ENCODE results near the gene SH3PXD2B.
"Not testable (repeated sequence)": the region's sequence is repeated elsewhere in the genome, so short reads cannot be mapped to it uniquely, and the experiment has no call there.

The SH3PXD2B gene

DNA sequence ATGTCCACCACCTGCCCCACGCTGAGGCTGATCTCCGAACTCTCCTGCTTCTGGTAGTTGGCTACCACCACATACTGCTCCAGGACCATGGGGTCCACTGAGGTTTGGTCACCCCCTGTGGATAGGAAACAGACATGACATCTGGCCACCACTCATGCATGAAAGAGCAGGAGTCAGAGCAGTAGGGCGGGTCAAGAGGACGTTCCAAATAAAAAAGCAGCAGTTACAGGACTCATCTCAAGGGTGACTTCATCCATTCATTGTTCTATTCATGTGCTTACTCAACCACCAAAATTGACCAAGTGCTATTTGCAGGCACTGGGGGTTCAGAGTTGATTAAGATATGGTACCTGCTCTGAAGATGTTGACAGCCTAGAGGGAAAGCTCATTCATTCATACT, 91.6 kb downstream of the SH3PXD2B start:
- no peak for DNase-seq

DNA sequence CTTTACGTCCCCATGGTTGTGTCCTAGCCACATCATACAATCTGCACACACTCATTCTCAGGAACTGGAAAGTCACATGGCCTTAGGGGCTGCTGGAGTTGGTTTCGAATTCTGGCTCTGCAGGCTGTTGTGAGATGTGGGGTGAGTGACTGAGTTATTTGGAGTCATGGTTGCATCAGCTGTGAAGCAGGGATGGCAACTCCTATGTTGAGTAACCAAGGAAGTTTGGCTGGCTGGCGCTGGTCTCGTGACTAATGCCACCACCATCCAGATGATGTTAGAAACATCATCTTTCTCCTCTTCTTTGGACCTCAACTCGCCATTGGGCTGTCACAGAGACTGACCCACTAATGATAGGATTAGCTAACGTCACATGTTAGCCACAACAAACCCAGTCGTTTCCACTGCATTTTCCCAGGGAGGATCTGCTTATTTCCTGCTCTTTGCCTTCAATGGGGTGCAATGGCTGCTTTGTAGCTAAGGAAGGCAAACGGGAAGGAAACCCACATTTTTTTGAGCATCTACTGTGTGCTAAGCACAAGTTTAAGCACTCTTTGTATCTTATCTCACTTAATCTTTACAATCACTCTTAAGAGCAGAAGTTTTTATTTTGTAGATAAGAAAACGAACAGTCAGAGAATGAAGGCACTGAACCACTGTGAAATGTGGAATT, 92.6 kb downstream of the SH3PXD2B start:
- DNase-seq: no peak

DNA sequence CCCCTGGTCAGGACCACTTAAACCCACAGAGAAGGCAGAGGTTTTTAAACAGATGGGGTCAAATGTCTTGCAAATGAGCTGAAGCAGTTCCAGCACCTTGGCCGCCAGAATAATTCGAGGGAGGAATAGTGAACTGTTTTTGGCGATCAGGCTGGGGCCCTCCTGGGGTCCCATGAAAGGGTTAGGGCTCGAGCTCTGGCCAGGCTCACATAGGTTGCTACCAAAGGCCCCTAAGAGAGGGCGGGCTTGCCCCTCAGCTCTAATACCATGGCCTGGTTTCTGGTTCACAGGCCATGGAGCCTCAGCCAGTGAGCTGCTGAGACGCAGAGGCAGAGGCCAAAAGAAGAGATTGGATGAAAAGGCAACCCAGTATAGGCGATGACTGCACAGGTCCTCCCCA, 96.0 kb downstream of the SH3PXD2B start:
- no peak for DNase-seq

DNA sequence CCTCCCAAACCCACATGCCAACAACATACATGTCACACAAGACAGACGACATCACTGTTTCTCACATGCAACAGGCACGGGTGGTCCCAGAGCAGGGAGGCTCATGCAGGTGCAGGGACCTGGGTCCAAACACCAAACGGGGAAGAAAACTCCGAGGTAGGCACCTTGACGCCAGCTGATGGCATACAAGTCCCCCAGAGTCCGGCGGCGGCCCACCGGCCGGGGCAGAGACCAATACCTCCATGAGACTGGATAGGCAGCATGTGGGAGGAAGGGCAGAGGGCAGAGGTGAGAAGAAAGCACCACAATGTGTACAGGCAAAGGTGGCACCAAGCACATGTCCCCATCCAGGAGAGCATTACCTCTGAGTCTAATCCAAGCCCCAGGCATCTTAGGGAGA, 97.8 kb downstream of the SH3PXD2B start:
- no peak for DNase-seq

DNA sequence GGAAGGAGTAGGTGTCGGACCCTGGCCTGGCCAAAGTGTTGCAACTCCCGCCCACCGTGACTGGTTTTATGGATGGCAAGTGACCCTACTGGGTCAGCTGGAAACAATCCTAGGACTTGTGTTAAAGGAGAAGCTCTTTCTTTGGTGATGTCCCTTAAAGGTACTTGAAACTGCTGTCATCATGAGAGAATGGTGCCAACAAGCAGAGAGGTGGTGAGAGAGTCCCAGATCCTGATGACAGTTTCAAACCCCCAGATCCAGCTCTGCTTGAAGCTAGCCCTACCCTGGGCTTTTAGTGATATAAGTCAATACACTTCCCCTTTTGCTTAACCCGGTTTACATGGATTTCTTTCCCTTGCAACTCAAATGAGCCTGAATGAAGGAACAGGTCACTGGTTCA, 98.3 kb downstream of the SH3PXD2B start:
- no peak for DNase-seq

DNA sequence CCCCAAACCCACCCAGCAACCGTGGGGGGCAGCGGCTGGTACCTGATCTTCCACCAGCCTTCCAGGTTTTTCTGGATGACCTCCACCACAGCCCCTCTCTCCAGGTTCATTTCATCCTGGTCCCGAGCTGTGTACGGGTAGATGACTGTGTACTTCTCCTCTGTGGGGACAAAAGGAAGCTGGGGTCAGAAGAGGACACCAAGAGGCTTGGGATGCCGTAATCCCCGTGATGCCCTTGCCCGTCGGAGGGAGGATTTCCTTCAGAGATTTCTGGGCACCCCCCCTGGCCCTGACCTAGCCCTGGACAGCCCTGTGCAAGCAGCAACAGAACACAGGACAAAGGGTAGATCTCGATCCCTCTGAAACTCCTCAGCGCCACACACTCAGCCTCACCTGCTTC, 100.5 kb downstream of the SH3PXD2B start:
- DNase-seq: no peak

DNA sequence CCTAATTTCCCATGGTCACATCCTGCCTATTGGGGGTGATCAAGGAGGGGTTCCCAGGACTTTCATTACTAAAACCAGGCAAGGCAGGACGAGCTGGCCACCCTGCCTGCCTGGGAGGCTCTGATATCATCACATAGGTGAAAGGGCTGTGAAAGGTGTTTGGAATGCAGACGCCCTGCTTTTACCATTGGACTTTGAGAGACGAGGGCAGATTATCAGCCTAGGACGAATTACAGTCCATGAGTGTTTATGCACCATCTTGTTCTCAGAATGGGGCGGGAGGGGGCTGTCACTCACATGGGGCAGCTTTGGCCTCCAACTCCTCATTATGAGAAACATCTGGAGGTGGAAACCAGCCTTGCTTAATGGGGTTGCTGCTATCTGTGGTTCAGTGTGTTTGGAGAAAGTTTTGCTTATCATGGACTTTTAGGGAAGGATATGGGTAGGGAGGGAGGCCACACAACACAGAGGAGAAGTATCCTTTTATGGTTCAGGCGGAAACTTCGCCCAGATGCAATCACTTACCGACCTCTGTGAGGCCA, 101.0 kb downstream of the SH3PXD2B start:
- DNase-seq: no peak

DNA sequence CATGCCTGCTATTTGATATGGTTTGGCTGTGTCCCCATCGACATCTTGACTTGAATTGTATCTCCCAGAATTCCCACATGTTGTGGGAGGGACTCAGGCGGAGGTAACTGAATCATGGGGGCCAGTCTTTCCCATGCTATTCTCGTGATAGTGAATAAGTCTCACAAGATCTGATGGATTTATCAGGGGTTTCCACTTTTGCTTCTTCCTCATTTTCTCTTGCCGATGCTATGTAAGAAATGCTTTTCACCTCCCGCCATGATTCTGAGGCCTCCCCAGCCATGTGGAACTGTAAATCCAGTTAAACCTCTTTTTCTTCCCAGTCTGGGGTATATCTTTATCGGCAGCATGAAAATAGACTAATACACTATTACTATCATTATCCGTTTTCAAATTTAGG, 101.8 kb downstream of the SH3PXD2B start:
- not testable (repeated sequence) for DNase-seq

DNA sequence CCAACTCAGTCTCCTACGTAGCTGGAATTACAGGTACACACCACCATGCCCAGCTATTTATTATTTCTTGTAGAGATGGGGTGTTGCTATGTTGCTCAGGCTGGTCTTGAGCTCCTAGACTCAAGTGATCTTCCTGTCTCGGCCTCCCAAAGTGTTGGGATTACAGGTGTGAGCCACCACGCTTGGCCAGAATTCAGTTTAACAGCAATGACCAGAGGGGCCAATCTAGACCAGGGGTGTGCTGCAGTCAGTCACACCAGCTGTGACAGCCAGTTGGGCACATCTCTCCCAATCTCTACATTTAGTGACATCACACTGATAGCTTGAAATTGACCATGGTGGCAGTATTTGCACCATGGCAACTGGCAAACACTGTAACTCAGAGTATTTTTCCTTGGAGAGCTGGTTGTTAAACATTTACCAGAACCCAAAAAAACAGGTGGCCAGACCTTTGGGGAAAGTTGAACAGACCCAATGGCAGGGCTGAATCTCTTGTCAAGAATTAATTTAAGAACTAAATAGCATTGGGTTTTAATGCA, 103.0 kb downstream of the SH3PXD2B start:
- no peak for DNase-seq

DNA sequence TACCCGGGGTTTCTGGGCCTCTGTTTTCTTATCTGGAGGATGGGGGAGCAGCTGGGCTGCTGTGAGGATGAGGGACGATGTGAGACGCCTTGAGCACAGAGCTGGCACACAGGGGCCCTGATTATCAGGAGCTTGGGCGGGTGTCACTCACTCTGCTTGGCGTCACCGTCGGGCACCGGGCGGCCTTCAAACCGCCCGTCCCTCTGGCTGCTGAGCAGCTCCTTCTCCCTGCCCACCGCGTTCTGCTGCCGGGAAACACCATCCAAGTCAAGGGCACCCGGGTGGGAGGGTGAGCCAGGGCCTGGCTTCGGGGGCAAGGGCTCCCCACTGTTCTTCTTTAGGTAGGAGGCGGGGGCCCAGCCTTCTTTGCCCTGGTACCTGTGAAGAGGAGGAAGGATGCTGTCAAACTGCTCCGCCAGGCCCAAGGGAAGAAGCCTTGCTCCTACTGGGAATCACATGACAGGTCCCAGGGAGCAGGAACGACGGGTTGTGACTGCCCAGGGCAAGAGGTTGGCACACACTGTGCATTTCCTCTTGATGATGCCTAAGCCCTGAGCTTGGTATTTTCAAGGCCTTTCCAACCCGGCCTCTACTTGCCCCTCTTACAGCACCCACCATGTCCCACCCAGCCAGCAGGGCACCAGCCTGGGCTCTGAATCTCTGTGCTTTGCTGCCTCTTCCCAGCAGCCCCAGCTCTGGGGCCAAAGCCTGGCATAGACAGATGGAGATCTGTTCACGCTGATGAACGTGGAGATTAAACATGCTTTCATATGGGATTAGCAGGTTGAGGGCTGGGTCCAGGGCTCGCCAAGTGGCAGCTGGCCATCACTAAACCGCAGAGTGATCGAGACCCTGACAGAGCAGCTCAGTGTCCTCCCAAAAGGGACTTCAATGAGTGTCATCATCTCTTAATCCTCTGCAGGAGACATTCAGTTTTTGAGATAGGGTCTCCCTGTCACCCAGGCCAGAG, 103.8 kb downstream of the SH3PXD2B start:
- DNase-seq: no peak

DNA sequence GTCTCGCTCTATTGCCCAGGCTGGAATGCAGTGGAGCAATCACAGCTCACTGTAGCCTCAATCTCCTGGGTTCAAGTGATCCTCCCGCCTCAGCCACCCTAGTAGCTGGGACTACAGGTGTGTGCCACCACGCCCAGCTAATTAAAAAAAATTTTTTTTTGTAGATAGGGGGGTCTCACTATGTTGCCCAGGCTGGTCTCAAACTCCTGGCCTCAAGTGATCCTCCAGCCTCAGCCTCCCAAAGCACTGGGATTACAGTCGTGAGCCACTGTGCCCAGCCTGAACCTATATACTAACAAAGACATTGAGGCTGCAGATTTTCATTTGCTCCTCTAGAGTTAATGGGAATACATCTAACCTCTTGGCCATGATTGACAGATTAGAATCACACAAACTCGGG, 105.6 kb downstream of the SH3PXD2B start:
- not testable (repeated sequence) for DNase-seq

DNA sequence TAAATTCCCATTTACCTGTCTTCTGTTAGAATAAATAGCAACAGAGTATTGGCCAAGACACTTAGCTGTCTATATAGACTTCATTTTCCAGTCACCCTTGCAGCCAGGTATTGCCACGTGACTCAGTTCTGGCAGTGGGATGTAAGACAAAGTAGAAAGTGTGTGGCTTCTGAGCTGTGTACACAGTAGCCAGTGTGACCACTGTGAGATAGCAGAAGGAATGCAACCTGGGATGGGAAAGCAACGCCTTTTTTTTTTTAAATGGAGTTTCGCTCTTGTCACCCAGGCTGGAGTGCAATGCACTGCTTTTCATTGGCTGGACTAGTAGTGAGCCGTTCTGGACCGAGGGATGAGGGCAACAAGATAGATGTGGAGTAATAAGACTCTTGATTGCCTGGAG, 106.2 kb downstream of the SH3PXD2B start:
- DNase-seq: no peak

DNA sequence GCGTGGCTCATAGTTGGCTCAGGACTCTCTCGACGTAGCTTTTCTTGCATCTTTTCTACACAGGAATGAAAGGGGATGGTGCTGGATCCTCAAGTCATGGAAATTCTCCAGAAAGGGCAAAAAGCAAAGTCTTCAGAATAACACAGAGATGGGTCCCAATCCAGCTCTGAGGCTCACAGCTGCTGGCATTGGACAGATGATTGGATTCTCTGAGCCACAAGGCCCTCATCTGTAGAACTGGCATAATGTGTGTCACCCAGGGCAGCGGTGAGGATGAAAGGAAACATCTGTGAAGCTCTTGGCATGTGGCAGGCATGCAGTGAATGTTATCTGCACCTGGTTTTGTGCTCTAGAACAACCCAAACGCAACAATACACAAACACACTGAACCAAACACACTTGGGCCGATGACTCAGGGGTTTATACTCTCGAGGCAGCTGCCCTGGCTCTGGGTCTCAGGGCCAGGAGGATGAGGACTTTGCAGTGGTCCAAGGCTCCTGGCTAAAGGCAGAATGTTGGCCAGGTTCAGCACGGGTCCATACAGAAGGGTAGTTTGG, 106.8 kb downstream of the SH3PXD2B start:
- no peak for DNase-seq

DNA sequence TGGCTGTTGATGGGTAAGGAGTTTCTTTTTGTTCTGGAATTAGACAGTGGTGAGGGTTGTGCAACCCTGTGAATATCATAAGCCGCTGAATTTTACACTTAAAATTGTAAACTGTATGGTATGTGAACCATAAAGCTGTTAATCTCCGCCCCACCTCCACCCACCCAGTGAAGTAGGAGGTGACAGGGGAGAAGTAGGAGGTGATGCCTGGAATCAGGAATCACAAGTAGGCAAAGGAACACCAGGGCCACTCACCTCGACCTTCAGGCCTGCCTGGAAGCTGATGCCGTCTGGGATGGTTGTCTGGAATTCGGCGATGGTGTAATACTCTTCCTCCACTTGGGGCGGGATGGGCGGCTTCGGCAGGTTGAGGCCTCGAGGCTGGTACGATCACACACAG, 108.4 kb downstream of the SH3PXD2B start:
- no peak for DNase-seq

DNA sequence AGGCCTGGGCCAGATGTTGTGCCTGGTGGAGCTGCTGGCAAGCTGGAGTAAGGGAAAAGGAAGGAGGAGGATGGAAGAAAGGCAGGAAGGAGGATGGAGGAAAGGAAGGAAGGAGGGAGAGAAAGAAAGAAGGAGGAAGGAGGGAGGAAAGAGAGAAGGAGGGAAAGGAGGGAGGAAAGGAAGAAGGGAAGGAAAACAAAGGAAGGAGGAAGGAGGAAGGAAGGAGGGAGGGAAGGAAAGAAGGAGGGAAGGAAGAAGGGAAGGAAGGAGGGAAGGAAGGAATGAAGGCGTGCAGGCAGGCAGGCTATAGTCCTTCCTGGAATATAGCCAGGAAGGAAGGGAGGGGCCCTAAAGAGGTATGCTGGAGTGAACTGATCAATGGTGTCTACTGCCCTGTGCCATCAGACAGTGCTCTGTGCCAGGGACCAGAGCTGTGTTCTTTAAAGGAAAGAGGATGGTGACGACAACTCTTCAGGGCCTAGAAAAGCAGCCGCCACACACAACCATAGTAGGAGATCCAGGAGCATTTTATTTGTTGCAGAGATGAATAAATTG, 109.4 kb downstream of the SH3PXD2B start:
- no peak for DNase-seq

DNA sequence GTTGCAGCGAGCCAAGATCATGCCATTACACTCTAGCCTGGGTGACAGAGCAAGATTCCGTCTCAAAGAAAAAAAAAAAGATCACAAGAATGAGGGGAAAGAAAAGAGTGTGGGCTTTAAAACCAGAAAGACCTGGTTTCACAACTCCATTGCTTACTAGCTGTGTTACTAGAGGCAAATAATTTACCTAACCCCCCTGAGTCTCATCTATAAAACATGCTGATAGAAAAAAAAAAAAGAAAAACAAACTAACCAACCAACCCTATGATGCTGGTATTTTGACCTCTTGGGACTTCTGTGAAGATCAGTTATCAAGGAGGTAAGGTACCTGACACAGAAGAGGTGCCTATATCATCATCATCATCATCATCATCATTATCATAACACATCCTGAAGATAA, 110.6 kb downstream of the SH3PXD2B start:
- no peak for DNase-seq

DNA sequence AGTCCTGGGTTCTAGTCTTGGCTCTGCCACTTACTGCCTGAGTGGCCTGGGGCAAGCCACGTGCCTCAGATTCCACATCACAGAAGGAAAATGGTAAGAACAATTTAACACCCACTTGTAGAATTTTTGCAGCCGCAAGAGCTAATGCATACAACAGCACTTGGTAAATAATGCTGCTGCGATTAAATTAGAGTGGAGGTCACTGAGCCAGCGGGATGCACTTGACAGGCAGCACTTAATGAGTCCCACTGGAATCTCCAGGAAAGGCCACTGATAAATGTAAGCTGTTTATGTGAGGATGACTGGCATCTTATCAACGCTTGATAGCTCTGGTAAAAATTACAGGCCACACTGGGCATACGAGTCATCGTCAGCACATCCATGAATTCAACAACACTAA, 111.4 kb downstream of the SH3PXD2B start:
- DNase-seq: no peak

DNA sequence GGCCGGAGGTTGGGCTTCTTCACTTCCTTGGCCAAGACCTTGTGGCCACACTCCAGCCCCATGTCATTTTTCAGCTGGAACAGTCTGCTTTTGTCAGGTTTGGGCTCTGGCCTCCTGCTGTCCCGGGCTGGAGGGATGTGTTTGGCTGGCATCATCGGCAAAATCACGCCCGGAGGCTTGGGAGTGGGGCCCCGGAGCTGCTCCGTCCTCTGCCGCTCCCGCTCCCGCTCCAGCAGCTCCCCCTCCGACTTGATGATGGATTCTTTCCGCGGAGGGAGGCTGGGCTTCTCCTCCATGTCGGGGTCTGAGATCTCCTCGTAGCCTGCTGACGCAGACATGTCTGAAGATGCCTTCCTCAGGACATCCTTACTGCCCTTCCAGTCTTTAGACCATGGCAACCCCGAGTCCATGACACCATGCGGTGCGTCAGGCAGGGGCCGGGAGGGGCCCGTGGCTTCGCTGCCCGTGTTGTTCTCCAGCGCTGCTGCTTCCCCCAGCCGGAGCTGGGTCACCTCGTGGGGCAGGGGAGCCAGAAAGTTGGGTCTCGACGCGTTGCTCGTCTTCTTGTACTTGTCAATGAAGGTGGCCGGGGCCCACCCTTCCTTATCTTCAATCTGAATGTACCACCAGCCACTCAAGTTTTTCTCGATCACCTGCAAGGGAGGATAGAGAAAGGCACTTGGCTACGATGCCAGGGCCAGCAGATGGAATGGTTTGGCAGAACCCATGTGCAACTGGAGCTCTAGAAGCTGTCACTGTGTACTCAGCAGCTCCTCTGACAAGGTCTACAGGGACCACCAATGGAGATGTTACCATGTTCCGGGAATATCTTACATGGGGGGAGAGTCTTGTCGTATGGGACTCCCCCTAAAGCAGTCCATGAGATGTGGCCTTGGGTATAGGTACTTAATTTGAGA, 114.8 kb downstream of the SH3PXD2B start:
- no peak for DNase-seq

DNA sequence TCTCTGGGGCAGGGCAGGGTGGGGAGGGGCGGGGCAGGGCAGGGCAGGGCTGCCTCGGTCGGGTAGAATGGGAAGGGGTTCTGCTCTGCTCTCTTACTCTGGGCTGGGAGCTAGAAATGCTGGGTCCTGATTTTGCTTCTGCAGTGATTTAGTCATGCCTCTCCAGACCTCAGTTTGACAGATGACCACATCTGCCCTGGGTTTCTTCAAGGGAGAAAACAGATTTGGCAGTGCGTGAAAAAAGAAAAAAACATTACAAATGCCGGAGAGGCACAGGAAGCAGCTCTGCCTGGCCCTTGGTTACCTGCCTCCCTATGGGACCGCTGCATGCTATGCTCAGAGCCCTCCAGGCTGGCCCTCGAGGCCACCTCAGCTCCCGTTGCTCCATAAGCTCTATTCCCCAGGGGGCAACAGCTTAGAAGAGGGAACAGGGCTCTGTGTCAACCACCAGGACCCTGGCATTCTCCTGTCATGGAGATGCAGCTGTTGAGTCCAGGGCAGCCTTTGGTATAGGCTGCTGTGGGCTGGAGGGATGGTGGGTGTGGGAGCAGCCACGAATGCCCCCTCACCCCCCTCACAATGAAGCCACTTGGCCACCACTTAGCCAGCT, 117.5 kb downstream of the SH3PXD2B start:
- no peak for DNase-seq

DNA sequence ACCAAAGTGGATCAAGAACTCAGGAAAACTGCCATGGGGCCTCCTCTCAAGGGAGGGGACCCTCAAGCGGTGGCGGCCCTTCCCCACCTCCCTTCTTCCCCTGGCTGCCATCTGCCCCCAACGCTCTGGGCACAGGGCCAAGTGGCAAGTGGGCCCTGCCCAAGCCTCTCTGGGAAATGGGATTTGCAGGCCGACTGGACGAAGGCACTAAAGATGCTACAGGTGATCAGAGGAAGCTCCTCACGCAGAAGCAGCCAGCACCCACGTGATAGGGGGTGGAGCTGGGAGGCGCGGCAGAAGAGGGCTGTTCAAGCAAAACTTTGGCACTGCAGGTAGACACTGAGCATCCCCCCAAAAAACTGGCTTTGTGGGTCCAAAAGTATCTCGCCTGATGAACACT, 118.1 kb downstream of the SH3PXD2B start:
- DNase-seq: no peak

DNA sequence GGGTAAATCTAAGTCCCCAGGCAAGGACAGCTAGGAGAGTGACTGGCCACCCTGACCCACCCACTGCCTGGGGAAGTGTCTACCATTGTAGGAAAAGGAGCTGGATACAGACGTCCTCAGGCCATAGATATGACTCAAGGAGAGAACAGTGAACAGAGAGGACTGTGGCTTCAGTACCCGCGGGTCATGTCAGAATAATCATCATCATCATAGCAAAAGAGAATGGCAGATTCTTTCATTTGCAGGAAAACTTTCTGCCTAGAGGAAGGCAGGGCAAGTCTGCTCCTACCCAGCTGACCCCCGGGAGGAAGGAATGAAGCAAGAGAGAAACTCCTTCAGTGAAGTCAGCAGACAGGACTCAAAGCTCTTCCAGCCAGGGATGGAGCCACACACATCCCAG, 118.6 kb downstream of the SH3PXD2B start:
- no peak for DNase-seq

DNA sequence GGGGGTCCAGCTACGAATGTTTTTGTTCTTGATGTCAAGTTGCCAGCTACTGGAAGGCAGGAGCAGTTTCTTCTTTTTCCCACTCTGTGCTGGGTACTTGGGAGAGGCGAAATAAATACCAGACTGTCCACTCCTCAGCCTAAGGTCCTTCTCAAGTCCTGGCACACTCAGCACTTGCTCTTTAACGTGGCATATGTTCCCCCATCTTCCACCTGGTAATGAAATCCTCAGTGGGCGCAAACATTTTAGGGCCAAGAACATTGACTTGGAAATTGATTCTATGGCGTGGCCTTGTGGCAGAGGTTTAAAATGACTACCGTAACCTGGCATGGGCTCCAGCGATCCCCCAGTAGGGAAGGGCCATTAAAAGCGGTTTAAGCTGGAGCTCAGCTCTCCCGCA, 119.7 kb downstream of the SH3PXD2B start:
- DNase-seq: no peak
